T-cell (primary cell): ENCODE data around the gene STXBP6. TPM values are rescaled to one million over a fixed set of nuclear protein-coding genes. Genes with fewer than 3 reads are reported as not detected.
"Not testable (repeated sequence)": the region's sequence is repeated elsewhere in the genome, so short reads cannot be mapped to it uniquely, and the experiment has no call there.

Experiments used
- ATAC-seq, 4 experiments: fragments of 200-7000 bp in 3 of 4; fragments of 150-1000 bp in 1 of 4; cut with Tn5 transposase; replicated peaks in 1 of 4; 1 replicate in 3 of 4; 2 replicates in 1 of 4; pipeline ENCODE4 v1.10.0; 2021; ENCODE audit warnings: moderate library complexity in 3 of 4, mild to moderate bottlenecking in 2 of 4, moderate number of reproducible peaks in 1 of 4
- CTCF ChIA-PET, 2 donors: fragments of 300-600 bp; sonication (Branson Sonifier 250); formaldehyde crosslinking; loops; one replicate each; lab custom pipeline; 2022; ENCODE audit warnings: antibody characterized with exemption in 2 of 2; lab: Charles Lee
- POLR2A ChIA-PET, 2 donors: fragments of 300-600 bp; sonication (Branson Sonifier 250); formaldehyde crosslinking; loops; one replicate each; lab custom pipeline; 2022; ENCODE audit warnings: antibody characterized with exemption in 2 of 2; lab: Charles Lee
- DNase-seq, 35 experiments: peaks; one replicate each; pipeline versions ENCODE4 v3.0.0 to v3.0.0-alpha.2; 2013 to 2023
- H3K27ac ChIP-seq: one replicate; pipeline ENCODE4 v1.5.1; 2013; ENCODE audit warnings: low read length
- H3K27me3 ChIP-seq, 2 experiments: replicated peaks in 1 of 2; 1 replicate in 1 of 2; 2 replicates in 1 of 2; pipeline versions ENCODE4 v1.6.1 to v1.7.0; 2013; ENCODE audit warnings: low read length in 1 of 2, mixed read lengths in 1 of 2; ENCODE audit not compliant: control insufficient read depth in 2 of 2, insufficient read depth in 2 of 2; ENCODE audit errors: extremely low read depth in 1 of 2
- H3K36me3 ChIP-seq, 2 donors: 1 replicate in 1 of 2; 2 replicates in 1 of 2; pipeline versions ENCODE4 v1.6.1 to v1.7.0; 2013; ENCODE audit warnings: low read length in 1 of 2; ENCODE audit not compliant: control insufficient read depth in 2 of 2, insufficient read depth in 1 of 2; ENCODE audit errors: extremely low read depth in 1 of 2
- H3K4me1 ChIP-seq, 2 experiments: 1 replicate in 1 of 2; 2 replicates in 1 of 2; pipeline versions ENCODE4 v1.6.1 to v1.7.0; 2013; ENCODE audit warnings: low read length in 2 of 2, mixed read lengths in 1 of 2; ENCODE audit not compliant: insufficient read depth in 2 of 2, control insufficient read depth in 1 of 2; ENCODE audit errors: extremely low read depth in 1 of 2
- H3K4me3 ChIP-seq, 2 donors: 1 replicate in 1 of 2; 2 replicates in 1 of 2; pipeline versions ENCODE4 v1.5.1 to v1.7.0; 2013; ENCODE audit warnings: mild to moderate bottlenecking in 2 of 2, low read length in 1 of 2, moderate library complexity in 1 of 2; ENCODE audit not compliant: control insufficient read depth in 1 of 2; ENCODE audit errors: extremely low read depth in 1 of 2
- H3K9me3 ChIP-seq: 2 replicates; pipeline ENCODE4 v1.7.0; 2013
- H3K27ac Mint-ChIP-seq, 2 donors: one replicate each; pipeline ENCODE4 v1.8.0; 2020 to 2021; ENCODE audit warnings: mild to moderate bottlenecking in 2 of 2, mixed read lengths in 2 of 2
- H3K27me3 Mint-ChIP-seq, 2 donors: one replicate each; pipeline ENCODE4 v1.8.0; 2021 to 2022; ENCODE audit warnings: mixed read lengths in 2 of 2
- H3K36me3 Mint-ChIP-seq: one replicate; pipeline ENCODE4 v1.8.0; 2021; ENCODE audit warnings: mixed read lengths
- H3K4me1 Mint-ChIP-seq, 3 donors: one replicate each; pipeline ENCODE4 v1.8.0; 2020 to 2022; ENCODE audit warnings: mixed read lengths in 3 of 3, mild to moderate bottlenecking in 1 of 3
- H3K4me3 Mint-ChIP-seq, 3 donors: one replicate each; pipeline ENCODE4 v1.8.0; 2020 to 2022; ENCODE audit warnings: mild to moderate bottlenecking in 3 of 3, mixed read lengths in 3 of 3, moderate library complexity in 3 of 3
- H3K9me3 Mint-ChIP-seq, 3 donors: one replicate each; pipeline ENCODE4 v1.8.0; 2020 to 2022; ENCODE audit warnings: mixed read lengths in 3 of 3
- WGBS: methylation state at CpG from one replicate; pipeline ENCODE4 v1.1.5; 2013; ENCODE audit warnings: missing lambda C conversion rate; ENCODE audit not compliant: insufficient coverage; 5-methylcytosine and 5-hydroxymethylcytosine counted together
- total RNA-seq, 35 experiments: library from RNA in 6 of 35; stranded (reverse) in 6 of 35; fragments of 120-200 nt in 1 of 35; gene quantifications; one replicate each; pipeline versions ENCODE4 v1.2.1 to v1.2.4 and lab custom pipeline; 2013 to 2026

Gene STXBP6
- total RNA-seq, 5 donors from 2014 or later (not counting 1 experiment from before 2014, with no cell fraction given), result 0.25 TPM; not detected in 4

DNA sequence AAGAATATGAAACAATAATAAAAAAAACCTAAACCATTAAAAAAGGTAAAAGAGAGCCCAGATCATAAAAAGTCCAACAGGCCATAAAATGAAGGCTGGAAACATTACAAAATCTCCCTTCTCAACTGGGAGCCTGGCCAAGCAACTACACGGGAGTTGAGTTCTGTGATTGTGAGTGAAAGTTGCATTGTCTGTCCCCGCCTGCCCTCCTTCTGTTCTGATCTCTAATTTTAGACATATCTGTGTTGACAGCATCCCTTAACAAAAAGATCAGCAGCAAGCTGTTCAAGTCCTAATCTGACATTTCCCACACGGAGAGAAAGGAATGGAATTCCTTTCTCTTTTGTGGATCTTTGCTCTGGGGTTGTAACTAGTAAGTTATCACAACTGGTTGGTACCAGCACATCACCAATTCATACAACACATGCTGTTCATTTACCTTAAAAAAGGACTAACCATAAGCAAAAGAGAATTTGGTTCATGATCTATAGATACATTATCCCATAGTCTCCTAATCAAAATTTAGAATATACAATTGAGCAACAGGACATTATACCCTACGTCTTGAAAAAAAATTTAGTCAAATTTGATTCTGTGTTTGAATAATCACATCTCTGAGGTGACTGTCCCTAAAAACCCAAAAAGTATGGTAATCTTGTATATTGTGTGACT lies 210.9 kb downstream of the STXBP6 start:
- Histone ChIP-seq H3K4me1 (no peaks in the 10 kb centered on the region), H3K9me3 (no peaks in the 10 kb centered on the region), H3K27ac (no peak overlapping the region), H3K4me3 (no peak overlapping the region), H3K36me3 (no peaks in the 10 kb centered on the region), H3K27me3 (peaks cover 0 to 3% of the 10 kb centered on the region in 2 experiments)
- no peak for DNase-seq
- Mint-ChIP-seq H3K9me3 (no peaks in the 10 kb centered on the region), H3K27ac (no peak overlapping the region), H3K27me3 (peaks cover 16 to 24% of the 10 kb centered on the region in 2 donors), H3K36me3 (no peaks in the 10 kb centered on the region), H3K4me1 (no peaks in the 10 kb centered on the region), H3K4me3 (no peak overlapping the region)
- ChIA-PET POLR2A (no interaction called here), CTCF (no interaction called here)
- WGBS, result no CpG with 5 or more reads among the region's 4 CpGs
- ATAC-seq, result no peak

DNA sequence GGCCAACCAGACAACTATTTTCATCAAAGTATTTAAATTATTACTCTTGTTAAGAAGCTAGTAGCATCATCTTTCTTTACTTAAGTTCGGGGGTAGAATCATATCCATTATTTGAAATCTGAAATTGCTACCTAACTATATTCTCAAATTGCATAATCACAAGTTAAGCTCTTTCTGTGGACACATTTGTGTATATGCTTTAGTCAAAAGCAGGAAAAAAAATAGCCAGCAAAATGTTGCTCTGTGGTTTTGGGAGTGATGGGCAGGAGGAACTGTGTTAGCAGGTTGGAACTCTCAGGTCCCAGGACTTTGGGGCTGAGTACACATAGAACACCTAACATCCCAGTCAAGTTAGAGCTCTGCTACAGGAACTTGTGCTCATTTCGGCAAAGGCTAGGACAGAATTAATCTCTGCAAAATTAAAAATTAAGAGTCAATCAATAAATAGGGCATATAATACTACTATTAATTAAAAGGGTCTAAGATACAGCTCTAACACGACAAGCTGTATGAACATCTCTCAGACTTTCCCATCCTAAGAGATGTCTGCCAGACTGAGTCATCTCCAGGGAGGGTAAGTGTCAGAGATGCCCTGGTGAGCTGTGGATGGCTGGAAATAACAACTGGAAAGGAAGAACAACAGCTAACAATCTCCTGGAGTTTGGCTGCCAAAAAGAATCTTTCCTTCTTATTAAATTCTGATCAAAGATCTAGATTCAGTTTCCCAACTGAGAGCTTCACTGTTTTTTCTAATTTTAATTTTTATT lies 212.5 kb downstream of the STXBP6 start:
- ATAC-seq (no peak), DNase-seq (no peak)
- ChIA-PET CTCF (no interaction called here), POLR2A (interaction anchor here in 1 of 2 donors (0.6 kb wide), 1 partner anchor 476 kb away, joined by 7 read pairs; no protein-coding TSS in a partner anchor)
- no CpG with 5 or more reads among the region's 3 CpGs for WGBS
- Histone ChIP-seq H3K4me1 (no peaks in the 10 kb centered on the region), H3K4me3 (no peak overlapping the region), H3K27ac (no peak overlapping the region), H3K36me3 (no peaks in the 10 kb centered on the region), H3K27me3 (no peaks in the 10 kb centered on the region), H3K9me3 (no peaks in the 10 kb centered on the region)
- Mint-ChIP-seq H3K9me3 (no peaks in the 10 kb centered on the region), H3K4me1 (no peaks in the 10 kb centered on the region), H3K4me3 (no peak overlapping the region), H3K36me3 (no peaks in the 10 kb centered on the region), H3K27ac (no peak overlapping the region), H3K27me3 (peaks cover 15 to 27% of the 10 kb centered on the region in 2 donors)

DNA sequence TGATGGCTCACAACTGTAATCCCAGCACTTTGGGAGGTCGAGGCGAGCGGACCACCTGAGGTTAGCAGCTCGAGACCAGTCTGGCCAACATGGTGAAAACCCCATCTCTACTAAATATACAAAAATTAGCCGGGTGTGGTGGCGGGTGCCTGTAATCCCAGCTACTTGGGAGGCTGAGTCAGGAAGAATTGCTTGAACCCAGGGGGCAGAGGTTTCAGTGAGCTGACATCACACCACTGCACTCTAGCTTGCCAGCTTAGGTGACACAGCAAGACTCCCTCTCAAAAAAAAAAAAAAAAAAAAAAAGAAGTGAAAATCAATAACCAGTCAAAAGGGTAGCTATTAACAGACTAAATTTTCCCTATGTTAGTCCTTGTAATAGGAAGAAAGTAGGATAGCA lies 213.6 kb downstream of the STXBP6 start:
- CTCF ChIA-PET, H3K4me1 ChIP-seq, H3K9me3 Mint-ChIP-seq, H3K36me3 Mint-ChIP-seq, DNase-seq, H3K4me3 Mint-ChIP-seq, H3K36me3 ChIP-seq, H3K4me3 ChIP-seq, ATAC-seq, H3K27ac Mint-ChIP-seq, H3K9me3 ChIP-seq, H3K4me1 Mint-ChIP-seq, H3K27ac ChIP-seq, H3K27me3 ChIP-seq: not testable (repeated sequence)
- POLR2A ChIA-PET, result interaction anchor here in 1 of 2 donors (0.6 kb wide), 1 partner anchor 57 kb away, joined by 4 read pairs; no protein-coding TSS in a partner anchor
- H3K27me3 Mint-ChIP-seq, result peaks cover 15 to 29% of the 10 kb centered on the region in 2 donors
- WGBS, result 100% methylated on average over 1 of the region's 6 CpGs

DNA sequence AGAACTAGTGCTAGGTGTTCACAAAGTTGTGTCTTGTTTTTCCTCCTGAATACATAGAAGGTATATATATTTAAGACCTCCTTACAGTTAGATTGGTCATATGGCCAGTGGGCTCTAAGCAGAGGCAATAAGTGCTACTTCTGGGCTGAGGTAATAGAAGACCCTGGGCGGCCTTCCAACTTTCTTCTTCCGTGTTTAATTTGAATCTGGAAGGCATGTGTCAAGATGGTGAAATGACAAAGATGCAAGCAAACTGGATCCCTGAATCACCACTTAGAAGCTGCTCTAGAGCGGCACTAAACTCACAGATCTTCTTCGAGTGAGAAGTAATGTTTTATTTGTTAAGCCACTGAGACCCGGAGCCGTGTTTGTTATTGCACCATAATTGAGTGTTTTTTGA lies 215.0 kb downstream of the STXBP6 start:
- H3K27ac ChIP-seq, result no peak overlapping the region
- no CpG with 5 or more reads among the region's 6 CpGs for WGBS
- H3K4me1 ChIP-seq, result no peaks in the 10 kb centered on the region
- ATAC-seq (no peak), DNase-seq (no peak)
- Mint-ChIP-seq H3K4me3 (no peak overlapping the region), H3K27me3 (peaks cover 15 to 29% of the 10 kb centered on the region in 2 donors), H3K36me3 (no peaks in the 10 kb centered on the region), H3K4me1 (no peaks in the 10 kb centered on the region), H3K27ac (no peak overlapping the region), H3K9me3 (no peaks in the 10 kb centered on the region)
- no peak overlapping the region for H3K4me3 ChIP-seq
- CTCF ChIA-PET, result no interaction called here
- no peaks in the 10 kb centered on the region for H3K27me3 ChIP-seq
- H3K36me3 ChIP-seq, result no peaks in the 10 kb centered on the region
- POLR2A ChIA-PET, result no interaction called here
- no peaks in the 10 kb centered on the region for H3K9me3 ChIP-seq

DNA sequence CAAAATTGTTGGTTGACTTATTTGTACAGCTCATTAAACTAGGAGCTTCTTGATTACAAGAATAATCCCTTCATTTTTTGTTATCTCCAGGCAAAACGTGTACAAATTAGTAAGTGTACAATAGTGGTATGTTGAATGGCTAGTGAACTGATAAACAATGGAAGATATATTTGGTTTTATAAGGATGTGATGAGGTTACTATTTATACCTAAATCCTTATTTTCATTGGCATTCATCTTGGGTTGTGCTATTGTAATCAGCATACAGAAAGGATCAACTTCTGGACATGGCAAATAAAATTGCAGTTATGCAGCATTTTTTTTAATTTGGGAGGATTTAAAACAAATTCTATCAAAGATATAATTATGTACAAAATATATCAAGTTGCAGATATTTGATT lies 216.6 kb downstream of the STXBP6 start:
- Mint-ChIP-seq H3K36me3 (no peaks in the 10 kb centered on the region), H3K27ac (no peak overlapping the region), H3K4me1 (no peaks in the 10 kb centered on the region), H3K9me3 (no peaks in the 10 kb centered on the region), H3K27me3 (peaks cover 16 to 29% of the 10 kb centered on the region in 2 donors), H3K4me3 (no peak overlapping the region)
- DNase-seq (no peak), ATAC-seq (no peak)
- Histone ChIP-seq H3K36me3 (no peaks in the 10 kb centered on the region), H3K27me3 (no peaks in the 10 kb centered on the region), H3K4me1 (no peaks in the 10 kb centered on the region), H3K4me3 (no peak overlapping the region), H3K27ac (no peak overlapping the region), H3K9me3 (no peaks in the 10 kb centered on the region)
- ChIA-PET CTCF (no interaction called here), POLR2A (no interaction called here)
- WGBS, result no CpG with 5 or more reads among the region's 1 CpG

DNA sequence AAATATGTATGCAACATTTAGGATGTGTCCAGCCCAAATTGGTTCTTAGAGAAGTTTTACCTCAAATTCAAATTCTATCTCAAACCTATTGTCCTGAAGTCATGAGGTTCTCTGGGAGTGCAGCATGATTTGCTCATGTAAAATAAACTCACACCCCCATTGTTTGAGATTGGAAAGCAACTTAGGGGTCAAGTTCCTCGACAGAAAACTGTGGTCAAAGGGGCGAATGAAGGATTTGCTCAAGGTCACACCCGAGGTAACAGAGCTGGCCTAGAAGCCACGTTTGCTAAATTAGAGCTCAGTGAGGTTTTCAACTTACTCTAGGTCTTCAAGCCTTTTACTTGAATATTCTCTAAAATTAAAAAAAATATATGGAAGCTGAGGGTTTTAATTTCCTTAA lies 218.3 kb downstream of the STXBP6 start:
- no peaks in the 10 kb centered on the region for H3K27me3 ChIP-seq
- Mint-ChIP-seq H3K36me3 (no peaks in the 10 kb centered on the region), H3K9me3 (no peaks in the 10 kb centered on the region), H3K27me3 (peaks cover 13 to 22% of the 10 kb centered on the region in 2 donors), H3K4me1 (no peaks in the 10 kb centered on the region), H3K4me3 (no peak overlapping the region), H3K27ac (no peak overlapping the region)
- no peak overlapping the region for H3K4me3 ChIP-seq
- H3K27ac ChIP-seq, result no peak overlapping the region
- ChIA-PET CTCF (no interaction called here), POLR2A (no interaction called here)
- ATAC-seq (no peak), DNase-seq (no peak)
- H3K9me3 ChIP-seq, result no peaks in the 10 kb centered on the region
- no peaks in the 10 kb centered on the region for H3K4me1 ChIP-seq
- H3K36me3 ChIP-seq, result no peaks in the 10 kb centered on the region
- no CpG with 5 or more reads among the region's 4 CpGs for WGBS
